Measurements from ENCODE around the gene FAM9C.
A peak's percentile ranks its signal among the peaks of the same experiment; 100 is the strongest.
"Not testable (repeated sequence)": the region's sequence is repeated elsewhere in the genome, so short reads cannot be mapped to it uniquely, and the experiment has no call there.

The FAM9C gene

DNA sequence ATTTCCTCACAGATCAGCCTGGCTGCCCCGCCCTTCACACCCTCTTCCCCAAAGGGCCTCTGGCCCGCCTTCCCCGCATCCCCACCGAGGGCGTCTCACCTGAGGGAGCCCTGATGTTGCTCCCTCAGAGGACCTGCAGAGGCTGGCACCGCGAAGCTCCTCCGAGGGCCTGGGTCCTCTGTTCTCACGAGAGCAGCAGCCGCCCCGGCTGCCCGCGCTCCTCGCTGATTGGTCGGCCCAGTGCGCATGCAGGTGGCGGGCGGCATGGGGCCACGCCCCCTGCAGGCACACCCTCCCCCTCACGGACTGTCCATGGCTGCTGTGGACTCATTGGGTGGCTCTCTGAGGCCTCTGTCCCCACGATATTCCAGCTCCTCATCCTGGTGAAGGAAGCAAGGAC, at the start of gene FAM9C:
Gene FAM9C (minus strand): TSS at position 180 of the 400 bp plus-strand sequence. CDS start 831 bp downstream, outside the sequence.
- DNase-seq: no peak

GRCh38 chrX:13093529-13094140, 49.2 kb upstream of the FAM9C start:
- peak in 1 of 2 experiments; percentile 22 for DNase-seq

DNA sequence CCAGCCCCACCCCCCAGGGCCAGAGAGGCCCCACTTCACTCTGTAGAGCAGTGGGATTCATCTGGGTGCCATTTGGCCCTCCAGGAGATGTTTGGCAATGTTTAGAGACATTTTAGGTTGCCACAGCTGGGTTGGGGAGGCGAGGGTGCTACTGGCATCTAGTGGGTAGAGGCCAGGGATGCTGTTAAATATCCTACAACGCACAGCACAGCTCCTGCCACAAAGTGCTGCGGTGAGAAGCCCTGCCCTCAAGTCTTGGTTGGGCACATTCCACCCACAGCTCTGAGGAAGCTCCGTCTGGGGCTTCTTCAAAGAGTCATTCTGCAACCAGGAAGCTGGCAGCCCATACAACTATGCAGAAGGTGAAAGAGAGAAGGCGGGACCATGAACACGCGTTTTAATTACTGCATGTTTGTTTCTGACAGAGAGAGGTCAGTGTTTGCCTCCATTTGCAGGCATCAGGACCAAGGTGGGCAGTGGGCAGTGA, 48.1 kb upstream of the FAM9C start:
- DNase-seq: peak; percentile 39 to 81

DNA sequence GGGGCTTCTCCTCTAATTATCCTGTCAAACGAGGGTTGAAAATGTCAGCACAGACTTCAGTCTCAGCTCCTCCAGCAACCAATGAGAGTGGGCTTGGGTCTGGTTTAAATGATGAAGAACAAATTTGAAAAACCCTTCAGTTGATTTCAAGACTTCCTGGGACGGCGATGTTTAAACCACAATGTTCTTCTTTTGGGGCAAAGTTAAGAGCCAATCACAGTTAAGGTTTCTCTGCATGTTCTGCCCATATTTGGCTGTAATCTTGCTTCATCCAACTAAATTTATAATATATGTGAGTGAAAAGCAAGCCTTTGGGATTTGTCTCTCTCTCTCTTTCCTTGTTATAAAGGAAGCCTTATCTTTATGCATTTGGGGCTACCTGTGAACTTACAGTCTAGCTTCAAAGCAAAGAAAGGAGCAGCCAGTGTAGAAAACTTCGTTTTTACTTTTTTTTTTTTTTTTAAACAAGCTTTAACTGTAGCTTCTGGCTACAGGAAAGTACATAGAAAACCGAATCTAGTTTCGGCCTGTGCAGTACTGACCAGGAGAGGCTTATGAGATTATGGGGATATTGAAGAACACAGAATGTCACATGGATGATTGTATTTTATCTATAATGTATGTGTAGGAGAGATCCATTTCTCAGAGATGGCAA, 46.8 kb upstream of the FAM9C start:
- DNase-seq: no peak

- no peak for DNase-seq
Measured at GRCh38 chrX:13090339-13091110, 46.1 kb upstream of the FAM9C start.

GRCh38 chrX:13090027-13090338, 45.6 kb upstream of the FAM9C start:
- DNase-seq: no peak

DNA sequence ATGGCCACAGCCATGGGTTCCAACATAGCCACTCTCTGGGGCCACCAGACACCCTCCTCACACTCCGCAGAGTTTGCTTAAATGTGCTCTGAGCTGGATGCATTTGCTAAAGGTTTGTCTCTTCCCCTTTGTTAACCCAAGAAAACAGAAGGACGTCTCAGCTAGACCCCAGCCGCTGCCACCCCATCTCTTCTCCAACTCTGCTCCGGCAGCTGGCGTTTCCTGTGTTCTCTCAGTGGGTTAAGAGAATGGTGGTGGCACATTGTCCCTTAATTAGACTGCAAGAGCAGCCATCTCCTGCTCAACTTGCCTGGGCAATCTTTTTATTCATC, 43.7 kb upstream of the FAM9C start:
- DNase-seq: no peak

- peak in 1 of 2 experiments; percentile 67 for DNase-seq
Measured at GRCh38 chrX:13087322-13088155, 43.1 kb upstream of the FAM9C start.

GRCh38 chrX:13086793-13087321, 42.4 kb upstream of the FAM9C start:
- not testable (repeated sequence) for DNase-seq

GRCh38 chrX:13086076-13086475, 41.7 kb upstream of the FAM9C start:
- DNase-seq: no peak

DNA sequence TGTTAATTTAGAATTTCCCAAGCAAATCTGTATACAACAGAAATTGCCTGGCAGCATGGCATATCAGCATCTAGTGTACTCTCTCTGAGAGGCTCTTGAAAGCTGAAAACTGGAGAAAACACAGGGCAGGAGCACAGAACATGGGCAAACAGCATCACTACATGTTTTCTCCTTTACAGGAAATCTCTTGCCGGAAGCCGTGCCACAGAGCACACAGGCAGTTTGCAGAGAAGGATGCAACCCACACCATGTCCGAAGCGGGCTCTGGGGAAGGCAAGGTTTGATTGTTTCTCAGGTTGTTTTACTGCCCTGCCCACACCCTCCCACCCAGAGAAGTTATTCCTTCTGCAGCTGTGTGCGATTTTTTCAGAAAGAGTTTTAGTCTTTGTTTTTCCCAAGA, 41.1 kb upstream of the FAM9C start:
- DNase-seq: peak in 1 of 2 experiments; percentile 44

- DNase-seq: no peak
Measured at GRCh38 chrX:13084611-13085010, 40.2 kb upstream of the FAM9C start.

DNA sequence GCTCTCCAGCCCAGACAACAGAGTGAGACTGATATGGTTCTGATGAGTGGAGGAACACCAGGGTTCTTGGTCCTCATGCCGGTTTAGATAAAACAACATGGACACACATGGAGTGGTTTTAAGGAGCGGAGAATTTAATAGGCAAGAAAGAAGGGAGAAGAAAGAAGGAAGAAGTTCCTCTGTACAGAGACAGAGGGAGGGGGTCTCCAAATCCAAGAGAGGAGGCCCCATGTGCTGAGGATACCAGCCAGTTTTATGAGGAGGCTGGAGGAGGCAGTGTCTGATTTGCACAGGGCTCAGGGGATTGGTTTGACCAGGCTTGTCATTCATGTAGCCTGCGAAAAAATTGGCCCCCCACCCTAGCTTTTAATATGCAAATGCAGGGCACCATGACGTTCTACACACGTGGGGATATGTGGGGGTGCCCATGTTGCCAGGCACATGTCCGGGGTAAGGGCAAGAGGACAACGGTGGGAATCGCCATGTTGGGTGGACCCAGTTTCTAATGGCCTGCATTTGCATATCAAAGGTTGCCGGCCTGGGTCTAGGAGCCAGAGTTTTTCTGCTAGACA, 39.4 kb upstream of the FAM9C start:
- not testable (repeated sequence) for DNase-seq

- DNase-seq: no peak
Measured at GRCh38 chrX:13082206-13083065, 38.0 kb upstream of the FAM9C start.

GRCh38 chrX:13081395-13082205, 37.2 kb upstream of the FAM9C start:
- no peak for DNase-seq

GRCh38 chrX:13080128-13080795, 35.8 kb upstream of the FAM9C start:
- no peak for DNase-seq

DNA sequence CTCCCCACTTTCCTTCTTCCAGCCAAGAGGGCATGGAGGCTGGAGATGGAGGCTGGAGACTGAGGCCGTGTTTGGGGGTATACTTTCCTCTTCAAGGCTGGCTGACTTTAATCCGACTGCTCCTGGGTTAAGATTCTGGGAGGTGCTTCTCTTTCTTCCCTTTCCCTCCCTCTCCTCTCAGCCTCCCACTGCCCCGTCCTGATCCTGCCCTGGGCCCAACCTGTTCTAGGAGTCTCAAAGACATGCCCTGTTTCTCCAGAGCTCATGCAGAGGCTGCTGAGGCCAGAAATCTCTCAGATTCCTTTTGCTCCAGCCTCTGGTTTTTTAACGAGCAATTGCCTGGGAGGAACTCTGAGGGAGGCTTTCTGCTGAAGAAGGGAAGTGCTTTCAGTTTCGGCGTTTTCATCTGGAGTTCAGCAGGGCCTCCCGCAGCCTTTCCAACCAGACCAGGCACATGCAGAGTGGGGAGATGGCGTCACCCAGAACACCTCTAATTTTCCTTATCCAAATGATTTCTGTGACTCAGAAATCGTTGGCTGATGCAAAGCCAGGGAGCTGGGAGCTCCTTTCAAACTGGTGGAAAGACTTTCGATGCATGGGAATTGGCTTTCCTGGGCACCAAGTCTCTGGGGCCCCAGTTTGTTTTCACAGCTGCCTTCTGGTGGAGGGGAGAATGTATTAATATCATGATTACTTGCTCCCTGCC, 34.5 kb upstream of the FAM9C start:
- DNase-seq: no peak

DNA sequence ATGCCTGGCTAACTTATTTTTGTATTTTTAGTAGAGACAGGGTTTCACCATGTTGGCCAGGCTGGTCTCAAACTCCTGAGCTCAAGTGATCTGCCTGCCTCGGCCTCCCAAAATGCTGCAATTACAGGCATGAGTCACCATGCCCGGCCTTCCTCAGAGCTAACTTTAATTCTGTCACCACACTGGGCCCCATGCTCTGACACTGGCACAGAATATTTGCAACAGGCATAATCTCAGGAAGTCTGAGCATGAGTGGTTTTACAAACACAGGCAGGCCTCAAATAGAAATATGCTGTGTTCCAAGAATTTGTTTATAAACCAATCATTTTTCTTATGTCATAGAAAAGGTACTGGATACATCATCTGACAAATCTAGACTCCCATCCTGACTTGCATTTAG, 32.7 kb upstream of the FAM9C start:
- peak in 1 of 2 experiments; percentile 33 for DNase-seq

All from stimulated activated CD4-positive, alpha-beta T cell treated with anti-CD3 and anti-CD28 coated beads, Interleukin-4, amount 100 ng/mL, for 4 hours (primary cell).